HEK293T (cell line): ENCODE data around the gene SLC9C2.
"Not testable (repeated sequence)": the region's sequence is repeated elsewhere in the genome, so short reads cannot be mapped to it uniquely, and the experiment has no call there.

Experiments used
- CTCF ChIA-PET: fragments of 350-600 bp; formaldehyde crosslinking; extraction: SDS; loops from one replicate; lab custom pipeline; 2021; ENCODE audit warnings: antibody characterized with exemption, inconsistent platforms; lab: Yijun Ruan, JAX
- POLR2A ChIA-PET: fragments of 350-600 bp; formaldehyde crosslinking; extraction: SDS; loops from one replicate; lab custom pipeline; 2020; ENCODE audit warnings: antibody characterized with exemption, inconsistent platforms; lab: Yijun Ruan, JAX
- DNase-seq: peaks from one replicate; pipeline ENCODE4 v3.0.0; 2012; ENCODE audit warnings: mixed read lengths; ENCODE audit errors: extremely low spot score
- ARNT ChIP-seq: fragments of 450-650 bp; IDR thresholded peaks from 2 replicates; pipeline ENCODE4 v1.6.1; 2017; ENCODE audit warnings: mild to moderate bottlenecking
- BHLHE40 ChIP-seq: fragments of 450-650 bp; IDR thresholded peaks from 2 replicates; pipeline ENCODE4 v1.6.1; 2016; ENCODE audit warnings: mild to moderate bottlenecking, moderate library complexity, borderline replicate concordance
- CTBP1 ChIP-seq: fragments of 450-650 bp; IDR thresholded peaks from 2 replicates; pipeline ENCODE4 v1.6.1; 2016; ENCODE audit warnings: borderline replicate concordance
- ELF4 ChIP-seq: fragments of 450-650 bp; IDR thresholded peaks from 2 replicates; pipeline ENCODE4 v1.6.1; 2017; ENCODE audit warnings: antibody characterized with exemption
- FOXA1 ChIP-seq: fragments of 450-650 bp; IDR thresholded peaks from 2 replicates; pipeline ENCODE4 v1.6.1; 2016; ENCODE audit warnings: mild to moderate bottlenecking
- FOXK2 ChIP-seq: fragments of 450-650 bp; IDR thresholded peaks from 2 replicates; pipeline ENCODE4 v1.6.1; 2016; ENCODE audit warnings: mild to moderate bottlenecking
- FOXM1 ChIP-seq: fragments of 450-650 bp; IDR thresholded peaks from 2 replicates; pipeline ENCODE4 v1.6.1; 2017; ENCODE audit warnings: mild to moderate bottlenecking, borderline replicate concordance
- HDGF ChIP-seq: fragments of 450-650 bp; IDR thresholded peaks from 2 replicates; pipeline ENCODE4 v1.6.1; 2017; ENCODE audit warnings: antibody characterized with exemption, borderline replicate concordance
- L3MBTL2 ChIP-seq: fragments of 450-650 bp; conservative IDR thresholded peaks from 2 replicates; pipeline ENCODE4 v1.6.1; 2016; ENCODE audit warnings: mild to moderate bottlenecking
- LEF1 ChIP-seq: fragments of 450-650 bp; IDR thresholded peaks from 2 replicates; pipeline ENCODE4 v1.6.1; 2017; ENCODE audit warnings: mild to moderate bottlenecking, borderline replicate concordance
- NFRKB ChIP-seq: fragments of 450-650 bp; IDR thresholded peaks from 2 replicates; pipeline ENCODE4 v1.6.1; 2016; ENCODE audit warnings: mild to moderate bottlenecking, moderate library complexity
- SP1 ChIP-seq: fragments of 450-650 bp; IDR thresholded peaks from 2 replicates; pipeline ENCODE4 v1.6.1; 2017
- SUZ12 ChIP-seq: fragments of 450-650 bp; IDR thresholded peaks from 2 replicates; pipeline ENCODE4 v1.6.1; 2016; ENCODE audit warnings: mild to moderate bottlenecking
- TARDBP ChIP-seq: fragments of 450-650 bp; IDR thresholded peaks from 2 replicates; pipeline ENCODE4 v1.6.1; 2016
- ZNF384 ChIP-seq: fragments of 450-650 bp; IDR thresholded peaks from 2 replicates; pipeline ENCODE4 v1.6.1; 2016
- TF ChIP-seq, protein P1 (sequence below): fragments of 450-650 bp; IDR thresholded peaks from 2 replicates; pipeline ENCODE4 v1.6.1; 2016

SLC9C2 gene

GRCh38 chr1:173495609-173496267 is 107.1 kb downstream of the SLC9C2 start:
- no peak for TF ChIP-seq ZNF384
- no peak for TF ChIP-seq SP1
- TF ChIP-seq, protein P1, sequence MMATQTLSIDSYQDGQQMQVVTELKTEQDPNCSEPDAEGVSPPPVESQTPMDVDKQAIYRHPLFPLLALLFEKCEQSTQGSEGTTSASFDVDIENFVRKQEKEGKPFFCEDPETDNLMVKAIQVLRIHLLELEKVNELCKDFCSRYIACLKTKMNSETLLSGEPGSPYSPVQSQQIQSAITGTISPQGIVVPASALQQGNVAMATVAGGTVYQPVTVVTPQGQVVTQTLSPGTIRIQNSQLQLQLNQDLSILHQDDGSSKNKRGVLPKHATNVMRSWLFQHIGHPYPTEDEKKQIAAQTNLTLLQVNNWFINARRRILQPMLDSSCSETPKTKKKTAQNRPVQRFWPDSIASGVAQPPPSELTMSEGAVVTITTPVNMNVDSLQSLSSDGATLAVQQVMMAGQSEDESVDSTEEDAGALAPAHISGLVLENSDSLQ = no peak
- TF ChIP-seq L3MBTL2 = no peak
- TF ChIP-seq FOXM1 = no peak
- no peak for TF ChIP-seq TARDBP
- TF ChIP-seq ELF4 = no peak
- TF ChIP-seq FOXA1 = no peak
- TF ChIP-seq ARNT = no peak
- TF ChIP-seq LEF1 = no peak
- TF ChIP-seq CTBP1 = no peak
- TF ChIP-seq BHLHE40 = no peak
- TF ChIP-seq FOXK2 = no peak
- TF ChIP-seq SUZ12 = no peak
- no peak for TF ChIP-seq HDGF
- TF ChIP-seq NFRKB = no peak
- POLR2A ChIA-PET = no interaction called here
- CTCF ChIA-PET = no interaction called here
- no peak for DNase-seq

GRCh38 chr1:173493125-173493524 is 109.7 kb downstream of the SLC9C2 start:
- CTCF ChIA-PET, POLR2A ChIA-PET, DNase-seq: not testable (repeated sequence)

DNA sequence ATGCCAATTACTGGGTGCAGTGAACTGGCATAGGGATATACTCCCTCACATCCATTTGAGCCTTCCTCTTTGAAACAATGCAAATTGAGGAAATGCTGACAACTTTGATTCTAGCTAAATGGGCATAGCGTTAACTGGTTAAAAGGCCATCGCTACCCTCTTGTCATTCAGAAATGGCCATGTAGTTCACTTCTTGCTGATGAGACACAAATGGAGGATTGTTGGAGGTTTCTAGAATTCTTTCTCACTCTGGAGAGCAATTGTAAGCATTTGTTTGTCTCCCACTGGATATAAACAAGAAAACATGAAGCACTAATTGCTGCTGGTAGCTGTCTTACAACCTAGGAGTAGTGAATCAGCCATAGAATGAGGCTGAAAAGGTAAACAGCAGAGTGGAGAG is 111.4 kb downstream of the SLC9C2 start:
- ChIA-PET CTCF (no interaction called here), POLR2A (no interaction called here)
- no peak for TF ChIP-seq HDGF
- no peak for DNase-seq

DNA sequence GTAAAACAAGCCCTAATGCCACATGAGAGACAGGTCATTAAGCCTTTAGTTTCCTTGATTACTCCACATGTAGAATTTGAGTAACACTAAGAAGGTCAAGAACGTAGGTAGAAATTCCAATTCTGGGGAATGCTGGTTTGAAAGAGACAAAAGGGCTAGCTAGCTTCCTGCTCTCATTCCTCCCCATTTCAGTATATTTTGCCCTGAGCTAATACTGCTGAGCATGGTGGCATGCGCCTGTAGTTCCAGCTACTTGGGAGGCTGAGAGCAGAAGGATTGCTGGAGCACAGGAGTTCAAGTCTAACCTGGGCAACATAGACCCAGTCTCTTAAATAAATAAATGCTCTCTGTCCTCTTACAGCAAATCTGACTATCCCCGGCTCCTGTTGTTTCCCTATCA is 112.9 kb downstream of the SLC9C2 start:
- ChIA-PET CTCF (no interaction called here), POLR2A (no interaction called here)
- DNase-seq = no peak
- TF ChIP-seq HDGF = no peak
- TF ChIP-seq TARDBP = no peak
- TF ChIP-seq FOXM1 = no peak
- TF ChIP-seq SUZ12 = no peak
- TF ChIP-seq FOXA1 = no peak
- TF ChIP-seq, protein P1 = no peak
- TF ChIP-seq CTBP1 = no peak
- TF ChIP-seq LEF1 = no peak

DNA sequence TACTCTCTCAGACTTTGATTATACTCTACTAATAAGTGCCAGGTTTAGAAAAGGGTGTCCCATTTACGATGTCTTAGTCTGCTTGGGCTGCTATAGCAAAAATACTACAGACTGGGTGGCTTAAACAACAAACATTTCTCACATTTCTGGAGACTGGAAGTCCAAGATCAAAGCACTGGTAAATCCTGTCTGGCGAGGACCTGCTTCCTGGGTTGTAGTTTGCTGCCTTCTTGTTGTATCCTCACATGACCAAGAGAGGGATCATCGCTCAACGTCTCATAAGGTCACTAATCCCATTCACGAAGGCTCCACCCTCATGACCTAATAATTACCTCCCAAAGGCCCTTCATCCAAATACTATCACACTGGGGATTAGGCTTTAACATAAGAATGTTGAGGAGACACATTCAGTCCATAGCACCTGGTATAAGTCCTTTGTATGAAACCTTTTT is 113.7 kb downstream of the SLC9C2 start:
- no peak for DNase-seq
- CTCF ChIA-PET = no interaction called here
- POLR2A ChIA-PET = interaction anchor here (0.7 kb wide), 1 partner anchor 17 kb away, joined by 3 read pairs; no protein-coding TSS in a partner anchor
- TF ChIP-seq SUZ12 = no peak
- no peak for TF ChIP-seq NFRKB
- TF ChIP-seq CTBP1 = no peak
- TF ChIP-seq FOXA1 = no peak
- TF ChIP-seq FOXM1 = no peak
- no peak for TF ChIP-seq TARDBP
- no peak for TF ChIP-seq FOXK2

GRCh38 chr1:173488001-173488400 is 114.9 kb downstream of the SLC9C2 start:
- TF ChIP-seq SUZ12 (no peak), NFRKB (no peak), ELF4 (no peak), TARDBP (no peak), FOXA1 (no peak), CTBP1 (no peak), FOXM1 (no peak), SP1 (no peak), LEF1 (no peak), HDGF (no peak), FOXK2 (no peak), L3MBTL2 (no peak), BHLHE40 (no peak), ARNT (no peak), ZNF384 (no peak)
- TF ChIP-seq, protein P1 = no peak
- CTCF ChIA-PET = no interaction called here
- POLR2A ChIA-PET = no interaction called here
- DNase-seq = no peak

DNA sequence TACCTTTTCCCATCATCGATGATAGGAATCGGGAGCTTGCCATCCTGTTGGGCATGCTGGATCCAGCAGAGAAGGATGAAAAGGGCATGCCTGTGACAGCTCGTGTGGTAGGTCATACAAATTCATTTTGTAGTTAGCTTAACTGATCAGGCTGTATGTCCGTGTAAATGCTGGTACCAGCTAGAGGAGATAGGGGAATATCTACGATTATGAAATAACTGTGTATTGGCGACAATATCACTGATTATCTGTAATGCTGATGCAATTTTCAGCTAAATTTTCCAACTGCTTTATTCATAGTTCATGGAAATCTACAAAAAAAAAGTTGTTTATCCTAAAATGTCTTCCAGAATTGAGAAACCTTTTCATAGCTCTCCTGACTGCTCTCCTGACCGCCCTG is 117.5 kb downstream of the SLC9C2 start:
- CTCF ChIA-PET = interaction anchor here (0.6 to 0.8 kb wide), 2 partner anchors 9 to 743 kb away, joined by 3 to 5 read pairs; no protein-coding TSS in a partner anchor
- POLR2A ChIA-PET = no interaction called here
- TF ChIP-seq NFRKB = no peak
- TF ChIP-seq ARNT = no peak
- TF ChIP-seq LEF1 = no peak
- TF ChIP-seq FOXK2 = no peak
- no peak for TF ChIP-seq BHLHE40
- TF ChIP-seq FOXM1 = no peak
- no peak for DNase-seq
